Measurements from ENCODE around the gene LSM6. TPM values are rescaled to one million over a fixed set of nuclear protein-coding genes. Genes with fewer than 3 reads are reported as not detected.

LSM6 gene
- total and polyA plus RNA-seq, 2 experiments from 2014 or later: 70.4 to 238 TPM

GRCh38 chr4:146165221-146165620 is 10.3 kb upstream of the LSM6 start:
- Histone ChIP-seq H3K4me2 (no peak overlapping the region), H3K27ac (ENCODE audit: low read depth) (no peak overlapping the region), H3F3A (replicated peaks; ENCODE audit: low read depth) (no peaks in the 10 kb centered on the region), H3K4me1 (ENCODE audit: insufficient read depth) (no peaks in the 10 kb centered on the region), H3K27me3 (ENCODE audit: insufficient read depth) (no peaks in the 10 kb centered on the region), H3K4me3 (no peak overlapping the region), H2AFZ (no peak overlapping the region), H3K36me3 (ENCODE audit: insufficient read depth) (no peaks in the 10 kb centered on the region), H3K79me2 (replicated peaks; ENCODE audit: insufficient read depth) (no peaks in the 10 kb centered on the region), H3K9me2 (ENCODE audit: insufficient read depth) (no peaks in the 10 kb centered on the region), H4K20me1 (replicated peaks; ENCODE audit: insufficient read depth) (no peaks in the 10 kb centered on the region)
- DNase-seq (ENCODE audit: low spot score): no peak
- no peaks in the 10 kb centered on the region for H3K27me3 Mint-ChIP-seq (ENCODE audit: insufficient read depth, low read depth, poor library complexity)
- ATAC-seq: no peak
- H3K9me3 Mint-ChIP-seq: no peaks in the 10 kb centered on the region; the same call in 2 of the 3 replicates
- no peaks in the 10 kb centered on the region for H3K36me3 Mint-ChIP-seq (ENCODE audit: low read depth)
- H3K4me1 Mint-ChIP-seq: no peaks in the 10 kb centered on the region
- TF ChIP-seq, protein P1, sequence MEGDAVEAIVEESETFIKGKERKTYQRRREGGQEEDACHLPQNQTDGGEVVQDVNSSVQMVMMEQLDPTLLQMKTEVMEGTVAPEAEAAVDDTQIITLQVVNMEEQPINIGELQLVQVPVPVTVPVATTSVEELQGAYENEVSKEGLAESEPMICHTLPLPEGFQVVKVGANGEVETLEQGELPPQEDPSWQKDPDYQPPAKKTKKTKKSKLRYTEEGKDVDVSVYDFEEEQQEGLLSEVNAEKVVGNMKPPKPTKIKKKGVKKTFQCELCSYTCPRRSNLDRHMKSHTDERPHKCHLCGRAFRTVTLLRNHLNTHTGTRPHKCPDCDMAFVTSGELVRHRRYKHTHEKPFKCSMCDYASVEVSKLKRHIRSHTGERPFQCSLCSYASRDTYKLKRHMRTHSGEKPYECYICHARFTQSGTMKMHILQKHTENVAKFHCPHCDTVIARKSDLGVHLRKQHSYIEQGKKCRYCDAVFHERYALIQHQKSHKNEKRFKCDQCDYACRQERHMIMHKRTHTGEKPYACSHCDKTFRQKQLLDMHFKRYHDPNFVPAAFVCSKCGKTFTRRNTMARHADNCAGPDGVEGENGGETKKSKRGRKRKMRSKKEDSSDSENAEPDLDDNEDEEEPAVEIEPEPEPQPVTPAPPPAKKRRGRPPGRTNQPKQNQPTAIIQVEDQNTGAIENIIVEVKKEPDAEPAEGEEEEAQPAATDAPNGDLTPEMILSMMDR (conservative IDR thresholded peaks at IDR 0.05; ENCODE audit: low read depth in 2 of 2): no peak
- TF ChIP-seq, protein P2, sequence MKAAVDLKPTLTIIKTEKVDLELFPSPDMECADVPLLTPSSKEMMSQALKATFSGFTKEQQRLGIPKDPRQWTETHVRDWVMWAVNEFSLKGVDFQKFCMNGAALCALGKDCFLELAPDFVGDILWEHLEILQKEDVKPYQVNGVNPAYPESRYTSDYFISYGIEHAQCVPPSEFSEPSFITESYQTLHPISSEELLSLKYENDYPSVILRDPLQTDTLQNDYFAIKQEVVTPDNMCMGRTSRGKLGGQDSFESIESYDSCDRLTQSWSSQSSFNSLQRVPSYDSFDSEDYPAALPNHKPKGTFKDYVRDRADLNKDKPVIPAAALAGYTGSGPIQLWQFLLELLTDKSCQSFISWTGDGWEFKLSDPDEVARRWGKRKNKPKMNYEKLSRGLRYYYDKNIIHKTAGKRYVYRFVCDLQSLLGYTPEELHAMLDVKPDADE (IDR thresholded peaks at IDR 0.05): no peak
- TF ChIP-seq, protein P3, sequence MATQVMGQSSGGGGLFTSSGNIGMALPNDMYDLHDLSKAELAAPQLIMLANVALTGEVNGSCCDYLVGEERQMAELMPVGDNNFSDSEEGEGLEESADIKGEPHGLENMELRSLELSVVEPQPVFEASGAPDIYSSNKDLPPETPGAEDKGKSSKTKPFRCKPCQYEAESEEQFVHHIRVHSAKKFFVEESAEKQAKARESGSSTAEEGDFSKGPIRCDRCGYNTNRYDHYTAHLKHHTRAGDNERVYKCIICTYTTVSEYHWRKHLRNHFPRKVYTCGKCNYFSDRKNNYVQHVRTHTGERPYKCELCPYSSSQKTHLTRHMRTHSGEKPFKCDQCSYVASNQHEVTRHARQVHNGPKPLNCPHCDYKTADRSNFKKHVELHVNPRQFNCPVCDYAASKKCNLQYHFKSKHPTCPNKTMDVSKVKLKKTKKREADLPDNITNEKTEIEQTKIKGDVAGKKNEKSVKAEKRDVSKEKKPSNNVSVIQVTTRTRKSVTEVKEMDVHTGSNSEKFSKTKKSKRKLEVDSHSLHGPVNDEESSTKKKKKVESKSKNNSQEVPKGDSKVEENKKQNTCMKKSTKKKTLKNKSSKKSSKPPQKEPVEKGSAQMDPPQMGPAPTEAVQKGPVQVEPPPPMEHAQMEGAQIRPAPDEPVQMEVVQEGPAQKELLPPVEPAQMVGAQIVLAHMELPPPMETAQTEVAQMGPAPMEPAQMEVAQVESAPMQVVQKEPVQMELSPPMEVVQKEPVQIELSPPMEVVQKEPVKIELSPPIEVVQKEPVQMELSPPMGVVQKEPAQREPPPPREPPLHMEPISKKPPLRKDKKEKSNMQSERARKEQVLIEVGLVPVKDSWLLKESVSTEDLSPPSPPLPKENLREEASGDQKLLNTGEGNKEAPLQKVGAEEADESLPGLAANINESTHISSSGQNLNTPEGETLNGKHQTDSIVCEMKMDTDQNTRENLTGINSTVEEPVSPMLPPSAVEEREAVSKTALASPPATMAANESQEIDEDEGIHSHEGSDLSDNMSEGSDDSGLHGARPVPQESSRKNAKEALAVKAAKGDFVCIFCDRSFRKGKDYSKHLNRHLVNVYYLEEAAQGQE (IDR thresholded peaks at IDR 0.05; ENCODE audit: unreplicated experiment): no peak
- TF ChIP-seq STAT1 (IDR thresholded peaks at IDR 0.05; ENCODE audit: unreplicated experiment): no peak
- TF ChIP-seq JUNB (IDR thresholded peaks at IDR 0.05; ENCODE audit: unreplicated experiment): no peak
- no peak overlapping the region for H3K27ac Mint-ChIP-seq
- no peak overlapping the region for H3K4me3 Mint-ChIP-seq

GRCh38 chr4:146165840-146166239 is 9.7 kb upstream of the LSM6 start:
- Histone ChIP-seq H3K4me3 (no peak overlapping the region), H2AFZ (no peak overlapping the region), H3K27ac (ENCODE audit: low read depth) (no peak overlapping the region), H3K4me2 (no peak overlapping the region), H4K20me1 (replicated peaks; ENCODE audit: insufficient read depth) (no peaks in the 10 kb centered on the region), H3F3A (replicated peaks; ENCODE audit: low read depth) (no peaks in the 10 kb centered on the region), H3K36me3 (ENCODE audit: insufficient read depth) (no peaks in the 10 kb centered on the region), H3K79me2 (replicated peaks; ENCODE audit: insufficient read depth) (no peaks in the 10 kb centered on the region), H3K9me2 (ENCODE audit: insufficient read depth) (no peaks in the 10 kb centered on the region), H3K27me3 (ENCODE audit: insufficient read depth) (no peaks in the 10 kb centered on the region), H3K4me1 (ENCODE audit: insufficient read depth) (no peaks in the 10 kb centered on the region)
- H3K27me3 Mint-ChIP-seq (ENCODE audit: insufficient read depth, low read depth, poor library complexity): no peaks in the 10 kb centered on the region
- H3K9me3 Mint-ChIP-seq: no peaks in the 10 kb centered on the region; the same call in 2 of the 3 replicates
- H3K4me3 Mint-ChIP-seq: no peak overlapping the region
- H3K27ac Mint-ChIP-seq: no peak overlapping the region
- H3K4me1 Mint-ChIP-seq: no peaks in the 10 kb centered on the region
- ATAC-seq: no peak
- H3K36me3 Mint-ChIP-seq (ENCODE audit: low read depth): no peaks in the 10 kb centered on the region
- TF ChIP-seq JUNB (IDR thresholded peaks at IDR 0.05; ENCODE audit: unreplicated experiment) (no peak), POLR2AphosphoS5 (IDR thresholded peaks at IDR 0.05; ENCODE audit: low read depth) (no peak), STAT1 (IDR thresholded peaks at IDR 0.05; ENCODE audit: unreplicated experiment) (no peak)
- TF ChIP-seq, protein P1 (conservative IDR thresholded peaks at IDR 0.05; ENCODE audit: low read depth in 2 of 2): no peak
- TF ChIP-seq, protein P2 (IDR thresholded peaks at IDR 0.05): no peak
- DNase-seq (ENCODE audit: low spot score): no peak

All from GM23338 (cell line).